Transverse colon (tissue), 4 donors: ENCODE data around the gene ZNF236. TPM values are rescaled to one million over a fixed set of nuclear protein-coding genes. Genes with fewer than 3 reads are reported as not detected.
"Not testable (repeated sequence)": the region's sequence is repeated elsewhere in the genome, so short reads cannot be mapped to it uniquely, and the experiment has no call there.

Experiments
- DNase-seq: peaks from one replicate; pipeline ENCODE4 v3.0.0-alpha.2; 2019
- H3K27ac ChIP-seq, 4 donors: fragments of 200-600 bp; sonication (generic); 2 replicates each; pipeline ENCODE4 v1.5.1; 2016 to 2018; ENCODE audit warnings: inconsistent platforms in 4 of 4
- H3K27me3 ChIP-seq: fragments of 200-600 bp; sonication (generic); 2 replicates; pipeline ENCODE4 v1.5.1; 2017; ENCODE audit warnings: inconsistent platforms
- H3K36me3 ChIP-seq, 4 donors: fragments of 200-600 bp; sonication (generic); 2 replicates each; pipeline ENCODE4 v1.5.1; 2017 to 2019; ENCODE audit warnings: inconsistent platforms in 4 of 4
- H3K4me1 ChIP-seq, 4 donors: fragments of 200-600 bp; sonication (generic); 2 replicates each; pipeline ENCODE4 v1.5.1; 2017 to 2020; ENCODE audit warnings: inconsistent platforms in 4 of 4
- H3K4me3 ChIP-seq, 4 donors: fragments of 200-600 bp; sonication (generic); 1 replicate in 1 of 4; 2 replicates in 3 of 4; pipeline versions ENCODE4 v1.5.1 to v1.6.1; 2017 to 2019; ENCODE audit warnings: inconsistent platforms in 4 of 4
- H3K9me3 ChIP-seq, 2 donors: fragments of 200-600 bp; sonication (generic); 2 replicates each; pipeline ENCODE4 v1.5.1; 2017 to 2019; ENCODE audit warnings: inconsistent platforms in 2 of 2
- CTCF ChIP-seq, 5 experiments: fragments of 200-600 bp in 3 of 5; fragments of 450-650 bp in 2 of 5; sonication (generic) in 3 of 5; IDR thresholded peaks; 1 replicate in 2 of 5; 2 replicates in 3 of 5; pipeline ENCODE4 v1.5.1; 2016 to 2017; ENCODE audit warnings: antibody characterized with exemption in 5 of 5, inconsistent platforms in 3 of 5, mild to moderate bottlenecking in 2 of 5, moderate library complexity in 1 of 5
- EP300 ChIP-seq: sonication (generic); formaldehyde crosslinking; IDR thresholded peaks from one replicate; pipeline ENCODE4 v1.6.1; 2017; ENCODE audit warnings: antibody characterized with exemption, low read depth
- POLR2A ChIP-seq: fragments of 450-650 bp; IDR thresholded peaks from one replicate; pipeline ENCODE4 v1.6.1; 2016; ENCODE audit warnings: antibody characterized with exemption, mild to moderate bottlenecking, moderate library complexity
- POLR2AphosphoS5 ChIP-seq, 3 donors: sonication (generic); formaldehyde crosslinking; IDR thresholded peaks; one replicate each; pipeline ENCODE4 v1.6.1; 2016; ENCODE audit warnings: antibody characterized with exemption in 3 of 3
- WGBS, 2 donors: methylation state at CpG; one replicate each; pipeline ENCODE4 v1.1.5; 2018; ENCODE audit warnings: low coverage in 1 of 2; 5-methylcytosine and 5-hydroxymethylcytosine counted together
- in situ Hi-C, 4 donors: fragments of 200-750 bp; cut with MboI; loops; one replicate each; pipeline versions ENCODE4 v1.15.0 to v1.15.1; 2017; ENCODE audit warnings: low sequenced_read_pairs in 3 of 4, low pct_ligation_motif_present in 1 of 4, low pct_unique_long_range_greater_than_20kb in 1 of 4
- intact Hi-C: fragments of 100-400 bp; cut with DNase I; formaldehyde crosslinking; loops from one replicate; pipeline ENCODE4 v1.15.1; 2023; ENCODE audit warnings: low total_unique reads
- total RNA-seq, 4 donors: library from RNA; depleted of rRNA; stranded (reverse); fragments of >200 nt; gene quantifications; one replicate each; pipeline ENCODE4 v1.1.0, GENCODE V29; 2016

The ZNF236 gene
- total RNA-seq, 4 donors from 2014 or later = 18.3 to 82.8 (median 43.7) TPM

GRCh38 chr18:76959605-76960004 lies 137.2 kb downstream of the ZNF236 start:
- H3K4me3 ChIP-seq = no peak overlapping the region
- H3K27me3 ChIP-seq = no peaks in the 10 kb centered on the region
- 90 to 95% methylated on average over 3 to 8 of the region's 8 CpGs for WGBS, 2 donors
- H3K4me1 ChIP-seq = no peaks in the 10 kb centered on the region
- TF ChIP-seq POLR2AphosphoS5 (IDR thresholded peaks at IDR 0.05) (no peak), POLR2A (no peak), EP300 (no peak), CTCF (IDR thresholded peaks at IDR 0.05) (no peak)
- no peak for DNase-seq
- in situ Hi-C loops (no loop called here), intact Hi-C loops (no loop called here)
- peaks cover 0 to 18% (median 4%) of the 10 kb centered on the region in 4 donors for H3K36me3 ChIP-seq
- no peaks in the 10 kb centered on the region for H3K9me3 ChIP-seq
- no peak overlapping the region for H3K27ac ChIP-seq

- WGBS, 2 donors = 96 to 100% methylated on average over 1 to 16 of the region's 16 CpGs
- Histone ChIP-seq H3K4me3 (no peak overlapping the region), H3K27me3 (no peaks in the 10 kb centered on the region), H3K4me1 (peaks cover 0 to 3% (median 1%) of the 10 kb centered on the region in 4 donors), H3K27ac (no peak overlapping the region), H3K9me3 (no peaks in the 10 kb centered on the region), H3K36me3 (peaks cover 0 to 18% (median 4%) of the 10 kb centered on the region in 4 donors)
- intact Hi-C loops = no loop called here
- in situ Hi-C loops = no loop called here
- TF ChIP-seq POLR2A (no peak), EP300 (no peak), CTCF (IDR thresholded peaks at IDR 0.05) (no peak), POLR2AphosphoS5 (IDR thresholded peaks at IDR 0.05) (no peak)
- DNase-seq = no peak
Observed at GRCh38 chr18:76960528-76961035, 138.2 kb downstream of the ZNF236 start.

DNA sequence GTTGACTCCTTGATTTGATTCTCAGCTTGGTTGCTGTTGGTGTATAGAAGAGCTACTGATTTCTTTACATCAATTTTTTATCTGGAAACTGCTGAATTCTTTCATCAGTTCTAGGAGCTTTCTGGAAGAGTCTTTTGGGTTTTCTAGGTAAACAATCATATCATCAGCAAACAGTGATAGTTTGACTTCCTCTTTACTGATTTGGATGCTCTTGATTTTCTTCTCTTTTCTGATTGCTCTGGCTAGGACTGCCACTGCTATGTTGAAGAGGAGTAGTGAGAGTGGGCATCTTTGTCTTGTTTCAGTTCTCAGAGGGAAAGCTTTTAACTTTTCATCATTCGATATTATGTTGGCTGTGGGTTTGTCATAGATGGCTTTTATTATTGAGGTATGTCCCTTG lies 140.5 kb downstream of the ZNF236 start:
- intact Hi-C loops = no loop called here
- in situ Hi-C loops = no loop called here
- no peak for TF ChIP-seq EP300
- no peak for TF ChIP-seq POLR2A
- no peak for TF ChIP-seq CTCF (IDR thresholded peaks at IDR 0.05)
- TF ChIP-seq POLR2AphosphoS5 (IDR thresholded peaks at IDR 0.05) = no peak
- no peaks in the 10 kb centered on the region for H3K9me3 ChIP-seq
- WGBS, 2 donors = 73 to 100% methylated on average over 1 of the region's 1 CpG
- H3K27ac ChIP-seq = no peak overlapping the region
- H3K4me1 ChIP-seq = peaks cover 0 to 9% (median 2%) of the 10 kb centered on the region in 4 donors
- H3K4me3 ChIP-seq = no peak overlapping the region
- peaks cover 0 to 18% (median 4%) of the 10 kb centered on the region in 4 donors for H3K36me3 ChIP-seq
- H3K27me3 ChIP-seq = no peaks in the 10 kb centered on the region
- no peak for DNase-seq

- Histone ChIP-seq H3K9me3 (no peaks in the 10 kb centered on the region), H3K4me1 (peaks cover 0 to 9% (median 2%) of the 10 kb centered on the region in 4 donors), H3K36me3 (peaks cover 0 to 20% (median 4%) of the 10 kb centered on the region in 4 donors), H3K27me3 (no peaks in the 10 kb centered on the region), H3K27ac (no peak overlapping the region), H3K4me3 (no peak overlapping the region)
- WGBS, 2 donors = 71 to 77% methylated on average over 2 of the region's 2 CpGs
- DNase-seq = no peak
- TF ChIP-seq POLR2A (no peak), POLR2AphosphoS5 (IDR thresholded peaks at IDR 0.05) (no peak), EP300 (no peak), CTCF (IDR thresholded peaks at IDR 0.05) (no peak)
- in situ Hi-C loops (no loop called here), intact Hi-C loops (no loop called here)
Observed at GRCh38 chr18:76963936-76964335, 141.6 kb downstream of the ZNF236 start.

GRCh38 chr18:76965555-76966151 lies 143.3 kb downstream of the ZNF236 start:
- intact Hi-C loops, H3K4me1 ChIP-seq, H3K27ac ChIP-seq, H3K4me3 ChIP-seq, in situ Hi-C loops, H3K9me3 ChIP-seq, H3K27me3 ChIP-seq: not testable (repeated sequence)
- WGBS, 2 donors = 60 to 71% methylated on average over 1 to 11 of the region's 11 CpGs
- H3K36me3 ChIP-seq = peaks cover 0 to 23% (median 0%) of the 10 kb centered on the region in 4 donors
- DNase-seq = peak; percentile 66

DNA sequence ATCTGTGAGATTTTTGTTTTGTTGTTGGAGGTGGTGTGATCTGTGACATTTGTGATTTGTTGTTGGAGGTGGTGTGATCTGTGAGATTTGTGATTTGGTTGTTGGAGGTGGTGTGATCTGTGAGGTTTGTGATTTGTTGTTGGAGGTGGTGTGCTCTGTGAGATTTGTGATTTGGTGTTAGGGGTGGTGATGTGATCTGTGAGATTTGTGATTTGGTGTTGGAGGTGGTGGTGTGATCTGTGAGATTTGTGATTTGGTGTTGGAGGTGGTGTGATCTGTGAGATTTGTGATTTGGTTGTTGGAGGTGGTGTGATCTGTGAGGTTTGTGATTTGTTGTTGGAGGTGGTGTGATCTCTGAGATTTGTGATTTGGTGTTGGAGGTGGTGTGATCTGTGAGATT lies 144.9 kb downstream of the ZNF236 start:
- H3K27ac ChIP-seq, H3K9me3 ChIP-seq, in situ Hi-C loops, intact Hi-C loops, H3K4me1 ChIP-seq, H3K4me3 ChIP-seq, DNase-seq, H3K27me3 ChIP-seq: not testable (repeated sequence)
- peaks cover 0 to 13% (median 0%) of the 10 kb centered on the region in 4 donors for H3K36me3 ChIP-seq
